Pancreas (tissue), 10 donors: Measurements from ENCODE around the gene PHF21A. TPM values are rescaled to one million over a fixed set of nuclear protein-coding genes. Genes with fewer than 3 reads are reported as not detected.

Source experiments
- ATAC-seq, 4 donors: fragments of 200-7000 bp; cut with Tn5 transposase; one replicate each; pipeline versions ENCODE4 v1.8.0 to v1.9.1; 2020; ENCODE audit warnings: mild to moderate bottlenecking in 4 of 4, moderate library complexity in 4 of 4
- DNase-seq, 6 donors: peaks; one replicate each; pipeline ENCODE4 v3.0.0-alpha.2; 2020
- FAIRE-seq: peaks from 2 replicates; lab custom pipeline; 2012; peaks lifted over from hg19 to GRCh38; lab: Jason Lieb, UNC
- H3K27ac ChIP-seq, 4 donors: fragments of 200-600 bp; sonication (generic); 1 replicate in 3 of 4; 2 replicates in 1 of 4; pipeline versions ENCODE4 v1.5.0 to v1.8.0; 2020
- H3K27me3 ChIP-seq, 4 donors: fragments of 200-600 bp; one replicate each; pipeline ENCODE4 v1.8.0; 2021
- H3K36me3 ChIP-seq, 3 donors: fragments of 200-600 bp; sonication (generic) in 1 of 3; one replicate each; pipeline versions ENCODE4 v1.5.0 to v1.8.0; 2020 to 2021
- H3K4me1 ChIP-seq, 3 donors: fragments of 200-600 bp; one replicate each; pipeline ENCODE4 v1.8.0; 2021
- H3K4me3 ChIP-seq, 4 donors: fragments of 200-600 bp; sonication (generic) in 2 of 4; one replicate each; pipeline versions ENCODE4 v1.5.0 to v1.8.0; 2020 to 2021
- H3K9me3 ChIP-seq, 4 donors: fragments of 200-600 bp; one replicate each; pipeline ENCODE4 v1.8.0; 2021
- CTCF ChIP-seq, 4 donors: fragments of 200-600 bp; sonication (generic) in 3 of 4; IDR thresholded peaks; one replicate each; pipeline versions ENCODE4 v1.5.0 to v1.8.0; 2021; ENCODE audit warnings: antibody characterized with exemption in 4 of 4
- WGBS, 2 donors: extraction: QIAGEN DNeasy Blood & Tissue Kit; methylation state at CpG; one replicate each; pipeline ENCODE4 v1.1.7; 2013; 5-methylcytosine and 5-hydroxymethylcytosine counted together
- intact Hi-C, 3 donors: fragments of 100-400 bp; cut with DNase I; formaldehyde crosslinking; loops; one replicate each; pipeline versions ENCODE4 v1.11.1 to v1.14.2; 2022
- polyA plus RNA-seq, 2 donors: library from polyadenylated mRNA; stranded (reverse); fragments of 200-250 nt; gene quantifications; one replicate each; pipeline ENCODE4 v1.2.3, GENCODE V29; 2013
- total RNA-seq, 6 donors: library from RNA; stranded (reverse); fragmentation: NEBNext Ultra II Directional in 4 of 6; extraction: Animal tissue kit (Norgen Biotek cat#: 25700) in 4 of 6; gene quantifications; one replicate each; pipeline versions ENCODE4 v1.2.1 to v1.2.4, GENCODE V29; 2021 to 2023
- donor health status: healthy with polysubstance abuse.
- donor health status: DM: no; HTN: no; CAD: no; lungs with moderate emphysema.
- donor health status: DM: no; HTN: no; CAD: no.
- donor health status: control.
- donor health status: control.
- donor health status: Bipolar disorder and iron deficiency.
- donor health status: DM: yes; HTN: yes; CAD: no.
- donor health status: DM: no; HTN: no; CAD: no.
- donor health status: DM: no; HTN: no; CAD: no.
- donor health status: DM: yes; HTN: yes; CAD: no.

Gene PHF21A
- total and polyA plus RNA-seq, 8 donors = 11.4 to 30.3 (median 14.4) TPM

- no peak overlapping the region for H3K27ac ChIP-seq
- no peak for TF ChIP-seq CTCF (IDR thresholded peaks at IDR 0.05)
- H3K4me1 ChIP-seq = peaks cover 0 to 7% (median 0%) of the 10 kb centered on the region in 3 donors
- no peak overlapping the region for H3K4me3 ChIP-seq
- WGBS, 2 donors = 78% methylated on average over 5 of the region's 5 CpGs
- no peaks in the 10 kb centered on the region for H3K27me3 ChIP-seq
- peak in 1 of 6 donors; percentile 29 for DNase-seq
- H3K36me3 ChIP-seq = no peaks in the 10 kb centered on the region
- no peaks in the 10 kb centered on the region for H3K9me3 ChIP-seq
- no peak for FAIRE-seq
- intact Hi-C loops = no loop called here
- peak in 1 of 4 donors; percentile 17 for ATAC-seq
Measured at GRCh38 chr11:45892856-45893255, 228.4 kb downstream of the PHF21A start.

DNA sequence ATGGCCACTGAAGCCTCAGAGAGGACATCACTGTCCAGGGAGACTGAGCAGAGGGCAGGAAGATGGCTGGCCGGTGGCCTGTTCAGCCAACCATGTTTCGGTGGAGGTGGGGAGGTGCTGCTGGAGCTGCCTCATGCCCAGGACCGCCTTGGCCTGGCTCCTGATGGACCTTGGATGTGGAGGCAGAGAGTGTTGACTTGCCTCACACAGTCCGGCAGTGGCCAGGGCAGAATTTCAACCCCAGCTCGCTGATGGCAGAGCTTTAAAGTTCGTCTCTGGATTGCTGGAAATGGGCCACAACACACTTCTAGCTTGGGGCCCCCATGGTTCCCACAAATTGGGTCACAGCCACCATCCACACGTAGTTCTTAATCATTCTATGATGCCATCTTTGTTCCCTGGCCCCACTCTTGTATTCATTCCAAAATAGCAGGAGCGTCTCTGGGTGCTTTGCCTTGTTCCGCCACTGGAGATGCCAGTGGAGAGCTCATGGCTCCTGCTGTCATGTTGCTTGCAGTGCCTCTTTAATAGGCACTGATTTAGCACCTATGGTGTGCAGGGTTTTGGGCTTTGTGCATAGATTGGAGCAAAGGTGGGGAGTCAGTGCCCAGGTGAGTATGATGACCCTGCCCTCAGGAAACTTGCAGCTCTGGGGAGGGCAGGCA, 230.2 kb downstream of the PHF21A start:
- H3K27ac ChIP-seq = no peak overlapping the region
- H3K36me3 ChIP-seq = no peaks in the 10 kb centered on the region
- H3K9me3 ChIP-seq = no peaks in the 10 kb centered on the region
- H3K4me1 ChIP-seq = no peaks in the 10 kb centered on the region
- H3K4me3 ChIP-seq = no peak overlapping the region
- 80 to 90% methylated on average over 9 of the region's 9 CpGs for WGBS, 2 donors
- ATAC-seq (no peak), FAIRE-seq (no peak), DNase-seq (peak in 1 of 6 donors; percentile 42)
- intact Hi-C loops = no loop called here
- no peaks in the 10 kb centered on the region for H3K27me3 ChIP-seq
- TF ChIP-seq CTCF (IDR thresholded peaks at IDR 0.05) = no peak

GRCh38 chr11:45889966-45890365, 231.3 kb downstream of the PHF21A start:
- H3K4me3 ChIP-seq = no peak overlapping the region
- no peak overlapping the region for H3K27ac ChIP-seq
- intact Hi-C loops = no loop called here
- H3K4me1 ChIP-seq = no peaks in the 10 kb centered on the region
- DNase-seq (peak in 2 of 6 donors; percentile 18 to 28), FAIRE-seq (no peak), ATAC-seq (no peak)
- no peaks in the 10 kb centered on the region for H3K9me3 ChIP-seq
- WGBS, 2 donors = 92 to 94% methylated on average over 9 of the region's 9 CpGs
- no peaks in the 10 kb centered on the region for H3K36me3 ChIP-seq
- no peaks in the 10 kb centered on the region for H3K27me3 ChIP-seq
- no peak for TF ChIP-seq CTCF (IDR thresholded peaks at IDR 0.05)

GRCh38 chr11:45889555-45889954, 231.7 kb downstream of the PHF21A start:
- no peak overlapping the region for H3K4me3 ChIP-seq
- intact Hi-C loops = no loop called here
- DNase-seq = peak in 2 of 6 donors; percentile 26 to 27
- no peak overlapping the region for H3K27ac ChIP-seq
- H3K36me3 ChIP-seq = no peaks in the 10 kb centered on the region
- TF ChIP-seq CTCF (IDR thresholded peaks at IDR 0.05) = no peak
- no peak for ATAC-seq
- no peaks in the 10 kb centered on the region for H3K4me1 ChIP-seq
- no peak for FAIRE-seq
- 85 to 91% methylated on average over 8 of the region's 8 CpGs for WGBS, 2 donors
- H3K27me3 ChIP-seq = no peaks in the 10 kb centered on the region
- H3K9me3 ChIP-seq = no peaks in the 10 kb centered on the region

GRCh38 chr11:45887587-45887986, 233.7 kb downstream of the PHF21A start:
- TF ChIP-seq CTCF (IDR thresholded peaks at IDR 0.05) = no peak
- 93 to 94% methylated on average over 10 of the region's 10 CpGs for WGBS, 2 donors
- FAIRE-seq (no peak), ATAC-seq (no peak), DNase-seq (no peak)
- no peaks in the 10 kb centered on the region for H3K27me3 ChIP-seq
- H3K27ac ChIP-seq = no peak overlapping the region
- H3K4me3 ChIP-seq = no peak overlapping the region
- H3K4me1 ChIP-seq = no peaks in the 10 kb centered on the region
- no peaks in the 10 kb centered on the region for H3K9me3 ChIP-seq
- intact Hi-C loops = no loop called here
- H3K36me3 ChIP-seq = no peaks in the 10 kb centered on the region
